IPS-NIHi11 (cell line): ENCODE data around the gene SCPEP1.

Source experiments
- DNase-seq: peaks from one replicate; pipeline ENCODE4 v3.0.0; 2012; ENCODE audit warnings: mixed read lengths, low spot score

Gene SCPEP1

GRCh38 chr17:57001541-57001940 is 23.6 kb downstream of the SCPEP1 start:
- no peak for DNase-seq

- DNase-seq = no peak
Observed at GRCh38 chr17:57002904-57003303, 25.0 kb downstream of the SCPEP1 start.

- DNase-seq = peak; percentile 29
Observed at GRCh38 chr17:57004944-57005579, 27.1 kb downstream of the SCPEP1 start.

- no peak for DNase-seq
Observed at GRCh38 chr17:57006040-57006439, 28.1 kb downstream of the SCPEP1 start.

GRCh38 chr17:57008958-57009357 is 31.0 kb downstream of the SCPEP1 start:
- DNase-seq = no peak

- peak; percentile 74 for DNase-seq
Observed at GRCh38 chr17:57009737-57010445, 32.0 kb downstream of the SCPEP1 start.

- DNase-seq = no peak
Observed at GRCh38 chr17:57010487-57010886, 32.6 kb downstream of the SCPEP1 start.

- peak; percentile 10 for DNase-seq
Observed at GRCh38 chr17:57011491-57012015, 33.6 kb downstream of the SCPEP1 start.

- DNase-seq = no peak
Observed at GRCh38 chr17:57016071-57016763, 38.3 kb downstream of the SCPEP1 start.

- DNase-seq = no peak
Observed at GRCh38 chr17:57016764-57017116, 38.8 kb downstream of the SCPEP1 start.

- no peak for DNase-seq
Observed at GRCh38 chr17:57017625-57018024, 39.7 kb downstream of the SCPEP1 start.

- DNase-seq = no peak
Observed at GRCh38 chr17:57020208-57020607, 42.3 kb downstream of the SCPEP1 start.

GRCh38 chr17:57021226-57021940 is 43.5 kb downstream of the SCPEP1 start:
- DNase-seq = no peak

- DNase-seq = no peak
Observed at GRCh38 chr17:57025876-57026275, 47.9 kb downstream of the SCPEP1 start.

- DNase-seq = no peak
Observed at GRCh38 chr17:57027852-57028251, 49.9 kb downstream of the SCPEP1 start.

GRCh38 chr17:57032343-57032742 is 54.4 kb downstream of the SCPEP1 start:
- DNase-seq = no peak

GRCh38 chr17:57033296-57033695 is 55.4 kb downstream of the SCPEP1 start:
- peak; percentile 56 for DNase-seq

- no peak for DNase-seq
Observed at GRCh38 chr17:57034807-57035754, 57.1 kb downstream of the SCPEP1 start.

- no peak for DNase-seq
Observed at GRCh38 chr17:57035971-57036481, 58.1 kb downstream of the SCPEP1 start.

- no peak for DNase-seq
Observed at GRCh38 chr17:57037411-57037810, 59.5 kb downstream of the SCPEP1 start.

- DNase-seq = no peak
Observed at GRCh38 chr17:57038486-57038885, 60.6 kb downstream of the SCPEP1 start.
